ENCODE results near the gene PIEZO2. TPM values are rescaled to one million over a fixed set of nuclear protein-coding genes. Genes with fewer than 3 reads are reported as not detected.

The PIEZO2 gene
- total RNA-seq, 1 experiment from 2014 or later: not detected

- Histone ChIP-seq H3K36me3 (ENCODE audit: insufficient read depth, low read length) (no peaks in the 10 kb centered on the region), H2AFZ (ENCODE audit: low read length) (no peak overlapping the region), H3K27ac (ENCODE audit: low read length) (no peak overlapping the region), H3K4me3 (ENCODE audit: low read length) (no peak overlapping the region), H4K20me1 (ENCODE audit: insufficient read depth, low read depth, low read length) (no peaks in the 10 kb centered on the region), H3K79me2 (ENCODE audit: low read length) (no peaks in the 10 kb centered on the region), H3K9me2 (replicated peaks; ENCODE audit: insufficient read depth, low read length) (no peaks in the 10 kb centered on the region), H3K27me3 (ENCODE audit: low read length) (no peaks in the 10 kb centered on the region), H3K9me3 (ENCODE audit: low read length) (no peaks in the 10 kb centered on the region), H3K4me1 (ENCODE audit: low read length) (no peaks in the 10 kb centered on the region), H3K9ac (ENCODE audit: low read length) (no peak overlapping the region), H3K4me2 (ENCODE audit: low read depth, low read length, poor library complexity, severe bottlenecking) (no peak overlapping the region)
- DNase-seq: no peak
Measured at GRCh38 chr18:11043694-11044093, 105.7 kb downstream of the PIEZO2 start.

GRCh38 chr18:11042247-11042646 lies 107.1 kb downstream of the PIEZO2 start:
- H3K4me2 ChIP-seq (ENCODE audit: low read depth, low read length, poor library complexity, severe bottlenecking): no peak overlapping the region
- no peaks in the 10 kb centered on the region for H3K4me1 ChIP-seq (ENCODE audit: low read length)
- no peak overlapping the region for H2AFZ ChIP-seq (ENCODE audit: low read length)
- no peaks in the 10 kb centered on the region for H4K20me1 ChIP-seq (ENCODE audit: insufficient read depth, low read depth, low read length)
- no peaks in the 10 kb centered on the region for H3K27me3 ChIP-seq (ENCODE audit: low read length)
- H3K79me2 ChIP-seq (ENCODE audit: low read length): no peaks in the 10 kb centered on the region
- H3K9me2 ChIP-seq (replicated peaks; ENCODE audit: insufficient read depth, low read length): no peaks in the 10 kb centered on the region
- no peak for DNase-seq
- no peaks in the 10 kb centered on the region for H3K36me3 ChIP-seq (ENCODE audit: insufficient read depth, low read length)
- no peak overlapping the region for H3K9ac ChIP-seq (ENCODE audit: low read length)
- H3K27ac ChIP-seq (ENCODE audit: low read length): no peak overlapping the region
- H3K9me3 ChIP-seq (ENCODE audit: low read length): no peaks in the 10 kb centered on the region
- no peak overlapping the region for H3K4me3 ChIP-seq (ENCODE audit: low read length)

- Histone ChIP-seq H2AFZ (ENCODE audit: low read length) (no peak overlapping the region), H3K9ac (ENCODE audit: low read length) (no peak overlapping the region), H3K27ac (ENCODE audit: low read length) (no peak overlapping the region), H3K27me3 (ENCODE audit: low read length) (no peaks in the 10 kb centered on the region), H3K36me3 (ENCODE audit: insufficient read depth, low read length) (no peaks in the 10 kb centered on the region), H3K4me2 (ENCODE audit: low read depth, low read length, poor library complexity, severe bottlenecking) (no peak overlapping the region), H3K4me3 (ENCODE audit: low read length) (no peak overlapping the region), H3K9me3 (ENCODE audit: low read length) (no peaks in the 10 kb centered on the region), H3K4me1 (ENCODE audit: low read length) (no peaks in the 10 kb centered on the region), H3K79me2 (ENCODE audit: low read length) (no peaks in the 10 kb centered on the region), H4K20me1 (ENCODE audit: insufficient read depth, low read depth, low read length) (no peaks in the 10 kb centered on the region), H3K9me2 (replicated peaks; ENCODE audit: insufficient read depth, low read length) (no peaks in the 10 kb centered on the region)
- DNase-seq: peak; percentile 77
Measured at GRCh38 chr18:11040823-11041656, 108.3 kb downstream of the PIEZO2 start.

- no peaks in the 10 kb centered on the region for H3K9me2 ChIP-seq (replicated peaks; ENCODE audit: insufficient read depth, low read length)
- no peaks in the 10 kb centered on the region for H4K20me1 ChIP-seq (ENCODE audit: insufficient read depth, low read depth, low read length)
- no peak overlapping the region for H3K4me2 ChIP-seq (ENCODE audit: low read depth, low read length, poor library complexity, severe bottlenecking)
- no peaks in the 10 kb centered on the region for H3K4me1 ChIP-seq (ENCODE audit: low read length)
- H3K4me3 ChIP-seq (ENCODE audit: low read length): no peak overlapping the region
- DNase-seq: no peak
- no peaks in the 10 kb centered on the region for H3K36me3 ChIP-seq (ENCODE audit: insufficient read depth, low read length)
- no peak overlapping the region for H3K9ac ChIP-seq (ENCODE audit: low read length)
- H3K9me3 ChIP-seq (ENCODE audit: low read length): no peaks in the 10 kb centered on the region
- no peak overlapping the region for H2AFZ ChIP-seq (ENCODE audit: low read length)
- no peaks in the 10 kb centered on the region for H3K27me3 ChIP-seq (ENCODE audit: low read length)
- H3K79me2 ChIP-seq (ENCODE audit: low read length): no peaks in the 10 kb centered on the region
- H3K27ac ChIP-seq (ENCODE audit: low read length): no peak overlapping the region
Measured at GRCh38 chr18:11040359-11040758, 109.0 kb downstream of the PIEZO2 start.

- DNase-seq: no peak
- Histone ChIP-seq H3K79me2 (ENCODE audit: low read length) (no peaks in the 10 kb centered on the region), H3K27me3 (ENCODE audit: low read length) (no peaks in the 10 kb centered on the region), H3K4me2 (ENCODE audit: low read depth, low read length, poor library complexity, severe bottlenecking) (no peak overlapping the region), H3K27ac (ENCODE audit: low read length) (no peak overlapping the region), H3K9ac (ENCODE audit: low read length) (no peak overlapping the region), H3K9me3 (ENCODE audit: low read length) (no peaks in the 10 kb centered on the region), H3K9me2 (replicated peaks; ENCODE audit: insufficient read depth, low read length) (no peaks in the 10 kb centered on the region), H2AFZ (ENCODE audit: low read length) (no peak overlapping the region), H3K4me3 (ENCODE audit: low read length) (no peak overlapping the region), H3K36me3 (ENCODE audit: insufficient read depth, low read length) (no peaks in the 10 kb centered on the region), H3K4me1 (ENCODE audit: low read length) (no peaks in the 10 kb centered on the region), H4K20me1 (ENCODE audit: insufficient read depth, low read depth, low read length) (no peaks in the 10 kb centered on the region)
Measured at GRCh38 chr18:11037533-11038240, 111.7 kb downstream of the PIEZO2 start.

- no peaks in the 10 kb centered on the region for H3K27me3 ChIP-seq (ENCODE audit: low read length)
- H3K79me2 ChIP-seq (ENCODE audit: low read length): no peaks in the 10 kb centered on the region
- no peak overlapping the region for H3K27ac ChIP-seq (ENCODE audit: low read length)
Measured at GRCh38 chr18:11035814-11036495, 113.4 kb downstream of the PIEZO2 start.

GRCh38 chr18:11035376-11035775 lies 114.0 kb downstream of the PIEZO2 start:
- no peaks in the 10 kb centered on the region for H3K9me3 ChIP-seq (ENCODE audit: low read length)
- H3K4me1 ChIP-seq (ENCODE audit: low read length): no peaks in the 10 kb centered on the region
- no peaks in the 10 kb centered on the region for H3K27me3 ChIP-seq (ENCODE audit: low read length)
- no peak overlapping the region for H3K4me3 ChIP-seq (ENCODE audit: low read length)
- DNase-seq: no peak
- no peaks in the 10 kb centered on the region for H4K20me1 ChIP-seq (ENCODE audit: insufficient read depth, low read depth, low read length)
- no peaks in the 10 kb centered on the region for H3K79me2 ChIP-seq (ENCODE audit: low read length)
- H3K36me3 ChIP-seq (ENCODE audit: insufficient read depth, low read length): no peaks in the 10 kb centered on the region
- H3K4me2 ChIP-seq (ENCODE audit: low read depth, low read length, poor library complexity, severe bottlenecking): no peak overlapping the region
- H2AFZ ChIP-seq (ENCODE audit: low read length): no peak overlapping the region
- H3K27ac ChIP-seq (ENCODE audit: low read length): no peak overlapping the region
- H3K9me2 ChIP-seq (replicated peaks; ENCODE audit: insufficient read depth, low read length): no peaks in the 10 kb centered on the region
- H3K9ac ChIP-seq (ENCODE audit: low read length): no peak overlapping the region

More at GRCh38 chr18:11035814-11036495, 113.4 kb downstream of the PIEZO2 start:
- H3K4me1 ChIP-seq (ENCODE audit: low read length): no peaks in the 10 kb centered on the region
- no peaks in the 10 kb centered on the region for H3K9me2 ChIP-seq (replicated peaks; ENCODE audit: insufficient read depth, low read length)
- H3K9me3 ChIP-seq (ENCODE audit: low read length): no peaks in the 10 kb centered on the region
- no peak overlapping the region for H2AFZ ChIP-seq (ENCODE audit: low read length)
- H3K4me2 ChIP-seq (ENCODE audit: low read depth, low read length, poor library complexity, severe bottlenecking): no peak overlapping the region
- no peak for DNase-seq
- H3K36me3 ChIP-seq (ENCODE audit: insufficient read depth, low read length): no peaks in the 10 kb centered on the region
- no peak overlapping the region for H3K9ac ChIP-seq (ENCODE audit: low read length)
- no peak overlapping the region for H3K4me3 ChIP-seq (ENCODE audit: low read length)
- H4K20me1 ChIP-seq (ENCODE audit: insufficient read depth, low read depth, low read length): no peaks in the 10 kb centered on the region

- H4K20me1 ChIP-seq (ENCODE audit: insufficient read depth, low read depth, low read length): no peaks in the 10 kb centered on the region
- H3K9ac ChIP-seq (ENCODE audit: low read length): no peak overlapping the region
- H3K36me3 ChIP-seq (ENCODE audit: insufficient read depth, low read length): no peaks in the 10 kb centered on the region
- no peaks in the 10 kb centered on the region for H3K79me2 ChIP-seq (ENCODE audit: low read length)
- no peaks in the 10 kb centered on the region for H3K9me2 ChIP-seq (replicated peaks; ENCODE audit: insufficient read depth, low read length)
- no peak overlapping the region for H2AFZ ChIP-seq (ENCODE audit: low read length)
- H3K27ac ChIP-seq (ENCODE audit: low read length): no peak overlapping the region
- H3K4me3 ChIP-seq (ENCODE audit: low read length): no peak overlapping the region
- no peaks in the 10 kb centered on the region for H3K4me1 ChIP-seq (ENCODE audit: low read length)
- no peaks in the 10 kb centered on the region for H3K27me3 ChIP-seq (ENCODE audit: low read length)
- no peak overlapping the region for H3K4me2 ChIP-seq (ENCODE audit: low read depth, low read length, poor library complexity, severe bottlenecking)
- no peak for DNase-seq
- H3K9me3 ChIP-seq (ENCODE audit: low read length): no peaks in the 10 kb centered on the region
Measured at GRCh38 chr18:11034884-11035283, 114.5 kb downstream of the PIEZO2 start.
